Measurements from ENCODE around the gene PEX14. TPM values are rescaled to one million over a fixed set of nuclear protein-coding genes. Genes with fewer than 3 reads are reported as not detected.
"Not testable (repeated sequence)": the region's sequence is repeated elsewhere in the genome, so short reads cannot be mapped to it uniquely, and the experiment has no call there.

The PEX14 gene
- polyA plus RNA-seq, 2 donors: 15.4 to 15.7 TPM

DNA sequence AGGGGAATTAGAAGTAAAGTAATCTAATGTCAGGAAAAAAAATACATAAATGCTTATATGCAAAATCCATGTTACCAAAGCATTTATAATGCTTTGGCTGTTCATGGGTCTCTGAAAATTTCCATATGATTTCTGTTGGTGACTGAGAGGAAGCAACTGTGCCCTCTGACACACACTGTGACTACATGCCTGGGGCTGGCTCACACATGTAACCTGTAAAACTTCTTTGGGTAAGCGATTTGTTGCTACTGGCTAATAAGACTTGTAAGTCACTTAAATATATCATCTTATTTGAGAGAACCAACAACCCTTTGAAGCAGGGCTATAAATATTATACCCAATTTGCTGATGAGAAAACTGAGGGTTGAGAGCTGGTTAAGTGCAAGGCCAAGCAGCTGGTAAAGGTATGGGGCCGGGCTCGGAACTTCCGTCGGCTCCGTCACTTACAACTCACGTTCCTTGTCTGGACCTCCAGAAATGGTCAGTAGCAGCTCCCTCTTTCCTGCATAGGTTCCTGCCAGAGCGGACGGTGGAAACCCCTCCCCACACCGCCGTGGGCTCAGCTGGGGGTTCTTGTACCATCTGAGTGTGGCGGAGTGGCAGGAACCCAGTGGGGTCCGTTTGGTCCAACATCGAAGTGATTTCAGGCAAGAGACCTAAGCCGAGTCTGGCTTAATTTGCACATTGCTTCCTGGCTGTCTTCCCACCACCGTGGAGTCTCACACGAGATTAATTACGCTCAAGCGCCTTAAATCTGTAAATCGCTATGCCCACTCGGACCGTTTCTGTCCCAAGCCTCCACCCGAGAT is 3.1 kb upstream of the PEX14 start:
- Histone ChIP-seq H3K36me3 (ENCODE audit: control insufficient read depth in 2 of 2, insufficient read depth in 2 of 2, low read length in 1 of 2) (peaks cover 0 to 11% of the 10 kb centered on the region in 2 donors), H3K9me3 (ENCODE audit: control insufficient read depth in 2 of 2, insufficient read depth in 1 of 2, low read depth in 1 of 2, low read length in 1 of 2) (no peaks in the 10 kb centered on the region), H3K27ac (ENCODE audit: low read depth in 2 of 2, low read length in 1 of 2) (peak overlapping the region; percentile 69 to 82), H3K27me3 (ENCODE audit: control insufficient read depth in 1 of 2, insufficient read depth in 2 of 2, low read length in 2 of 2) (no peaks in the 10 kb centered on the region), H3K4me1 (ENCODE audit: control insufficient read depth in 2 of 2, insufficient read depth in 2 of 2, low read length in 1 of 2) (peaks cover 0 to 3% of the 10 kb centered on the region in 2 donors), H3K4me3 (ENCODE audit: low read depth in 1 of 2, low read length in 2 of 2) (peak overlapping the region; percentile 64 to 86)
- WGBS, 2 donors: 6 to 8% methylated on average over 23 of the region's 23 CpGs

- peaks cover 0 to 11% of the 10 kb centered on the region in 2 donors for H3K36me3 ChIP-seq (ENCODE audit: control insufficient read depth in 2 of 2, insufficient read depth in 2 of 2, low read length in 1 of 2)
- peak within 1 kb of the TSS; percentile 64 to 86 for H3K4me3 ChIP-seq (ENCODE audit: low read depth in 1 of 2, low read length in 2 of 2)
- WGBS, 2 donors: 1% methylated on average over 59 of the region's 59 CpGs
- H3K9me3 ChIP-seq (ENCODE audit: control insufficient read depth in 2 of 2, insufficient read depth in 1 of 2, low read depth in 1 of 2, low read length in 1 of 2): no peaks in the 10 kb centered on the region
- peaks cover 0 to 3% of the 10 kb centered on the region in 2 donors for H3K4me1 ChIP-seq (ENCODE audit: control insufficient read depth in 2 of 2, insufficient read depth in 2 of 2, low read length in 1 of 2)
- H3K27me3 ChIP-seq (ENCODE audit: control insufficient read depth in 1 of 2, insufficient read depth in 2 of 2, low read length in 2 of 2): no peaks in the 10 kb centered on the region
- H3K27ac ChIP-seq (ENCODE audit: low read depth in 2 of 2, low read length in 1 of 2): peak within 1 kb of the TSS; percentile 69 to 82
Observed at GRCh38 chr1:10472220-10473144, 2.3 kb upstream of the PEX14 start, which contains the start of gene DFFA. TSS of gene DFFA (minus strand) at chr1:10472529. CDS start at chr1:10472458, 71 bp downstream.

DNA sequence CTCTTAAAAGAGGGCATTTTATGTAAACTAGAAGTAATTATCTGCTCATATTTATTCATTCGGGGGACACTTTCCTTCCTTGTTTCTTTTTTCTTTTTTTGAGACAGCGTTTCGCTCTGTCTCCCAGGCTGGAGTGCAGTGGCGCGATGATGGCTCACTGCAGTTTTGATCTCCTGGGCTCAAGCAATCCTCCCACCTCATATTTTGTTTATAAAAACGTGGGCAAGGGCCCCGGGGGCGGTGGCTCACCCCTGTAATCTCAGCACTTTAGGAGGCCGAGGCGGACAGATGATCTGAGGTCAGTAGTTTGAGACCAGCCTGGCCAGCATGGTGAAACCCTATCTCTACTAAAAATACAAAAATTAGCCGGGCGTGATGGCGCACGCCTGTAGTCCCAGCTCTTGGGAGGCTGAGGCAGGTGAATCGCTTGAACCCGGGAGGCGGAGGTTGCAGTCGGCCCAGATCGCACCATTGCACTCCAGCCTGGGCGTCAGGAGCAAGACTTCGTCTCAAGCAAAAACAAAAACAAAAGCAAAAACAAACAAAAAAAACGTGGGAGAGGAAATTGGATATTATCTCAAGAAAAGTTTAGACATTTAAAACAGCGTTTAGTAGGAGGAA is 1.5 kb upstream of the PEX14 start:
- no peaks in the 10 kb centered on the region for H3K27me3 ChIP-seq (ENCODE audit: control insufficient read depth in 1 of 2, insufficient read depth in 2 of 2, low read length in 2 of 2)
- peaks cover 0 to 3% of the 10 kb centered on the region in 2 donors for H3K4me1 ChIP-seq (ENCODE audit: control insufficient read depth in 2 of 2, insufficient read depth in 2 of 2, low read length in 1 of 2)
- 87 to 88% methylated on average over 23 of the region's 23 CpGs for WGBS, 2 donors
- peaks cover 0 to 8% of the 10 kb centered on the region in 2 donors for H3K36me3 ChIP-seq (ENCODE audit: control insufficient read depth in 2 of 2, insufficient read depth in 2 of 2, low read length in 1 of 2)
- no peak overlapping the region for H3K27ac ChIP-seq (ENCODE audit: low read depth in 2 of 2, low read length in 1 of 2)
- no peaks in the 10 kb centered on the region for H3K9me3 ChIP-seq (ENCODE audit: control insufficient read depth in 2 of 2, insufficient read depth in 1 of 2, low read depth in 1 of 2, low read length in 1 of 2)
- H3K4me3 ChIP-seq (ENCODE audit: low read depth in 1 of 2, low read length in 2 of 2): no peak overlapping the region

- H3K27ac ChIP-seq (ENCODE audit: low read depth in 2 of 2, low read length in 1 of 2); H3K27me3 ChIP-seq (ENCODE audit: control insufficient read depth in 1 of 2, insufficient read depth in 2 of 2, low read length in 2 of 2); H3K4me1 ChIP-seq (ENCODE audit: control insufficient read depth in 2 of 2, insufficient read depth in 2 of 2, low read length in 1 of 2); H3K9me3 ChIP-seq (ENCODE audit: control insufficient read depth in 2 of 2, insufficient read depth in 1 of 2, low read depth in 1 of 2, low read length in 1 of 2); H3K36me3 ChIP-seq (ENCODE audit: control insufficient read depth in 2 of 2, insufficient read depth in 2 of 2, low read length in 1 of 2): not testable (repeated sequence)
- H3K4me3 ChIP-seq (ENCODE audit: low read depth in 1 of 2, low read length in 2 of 2): peak overlapping the region in 1 of 2 donors; percentile 92
- 87 to 89% methylated on average over 10 of the region's 10 CpGs for WGBS, 2 donors
Observed at GRCh38 chr1:10474309-10474612, 489 bp upstream of the PEX14 start.

DNA sequence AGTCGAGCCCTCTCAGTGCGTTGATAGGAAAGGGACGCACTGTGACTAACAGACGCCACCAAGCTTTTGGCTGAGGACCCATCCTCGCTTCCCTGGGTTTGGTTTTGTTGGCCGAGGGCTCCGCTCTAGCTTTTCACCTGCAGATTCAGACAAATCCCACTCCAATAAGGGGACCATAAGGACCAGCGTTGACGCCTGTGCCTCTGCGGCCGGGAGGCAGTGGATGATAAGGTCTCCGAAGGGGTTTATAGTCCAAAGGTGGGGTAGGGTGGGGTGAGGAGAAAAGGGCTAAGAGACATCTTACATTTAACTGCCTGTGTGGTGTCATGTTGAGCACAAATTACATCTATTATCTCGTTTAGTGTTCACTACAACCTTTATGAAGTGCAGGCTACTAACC is 760 bp downstream of the PEX14 start:
- Histone ChIP-seq H3K4me3 (ENCODE audit: low read depth in 1 of 2, low read length in 2 of 2) (peak overlapping the region; percentile 74 to 92), H3K4me1 (ENCODE audit: control insufficient read depth in 2 of 2, insufficient read depth in 2 of 2, low read length in 1 of 2) (peaks cover 0 to 3% of the 10 kb centered on the region in 2 donors), H3K27me3 (ENCODE audit: control insufficient read depth in 1 of 2, insufficient read depth in 2 of 2, low read length in 2 of 2) (no peaks in the 10 kb centered on the region), H3K9me3 (ENCODE audit: control insufficient read depth in 2 of 2, insufficient read depth in 1 of 2, low read depth in 1 of 2, low read length in 1 of 2) (no peaks in the 10 kb centered on the region), H3K36me3 (ENCODE audit: control insufficient read depth in 2 of 2, insufficient read depth in 2 of 2, low read length in 1 of 2) (no peaks in the 10 kb centered on the region), H3K27ac (ENCODE audit: low read depth in 2 of 2, low read length in 1 of 2) (peak overlapping the region; percentile 83 to 85)
- WGBS, 2 donors: 3 to 4% methylated on average over 13 of the region's 13 CpGs

DNA sequence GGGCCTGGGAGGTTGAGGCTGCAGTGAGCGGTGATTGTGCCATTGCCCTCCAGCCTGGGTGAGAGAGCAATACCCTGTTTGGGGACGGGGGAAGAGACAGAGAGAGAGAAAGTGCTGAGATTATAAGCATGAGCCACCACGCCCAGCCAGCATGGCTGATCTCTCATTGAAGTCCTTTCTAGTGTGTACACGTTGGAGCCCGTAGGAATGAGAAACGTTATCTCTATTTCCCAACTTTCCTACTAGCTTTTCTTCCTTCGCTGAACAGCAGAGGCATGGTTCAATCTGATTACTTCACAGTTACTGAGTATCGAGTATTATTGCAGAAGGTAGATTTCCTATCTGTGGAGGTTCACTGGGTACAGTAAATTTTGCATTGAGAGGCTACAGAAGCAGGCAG is 4.5 kb downstream of the PEX14 start:
- WGBS, 2 donors: 61 to 65% methylated on average over 8 of the region's 8 CpGs
- peak overlapping the region in 1 of 2 donors; percentile 2 for H3K27ac ChIP-seq (ENCODE audit: low read depth in 2 of 2, low read length in 1 of 2)
- no peak overlapping the region for H3K4me3 ChIP-seq (ENCODE audit: low read depth in 1 of 2, low read length in 2 of 2)
- no peaks in the 10 kb centered on the region for H3K36me3 ChIP-seq (ENCODE audit: control insufficient read depth in 2 of 2, insufficient read depth in 2 of 2, low read length in 1 of 2)
- H3K4me1 ChIP-seq (ENCODE audit: control insufficient read depth in 2 of 2, insufficient read depth in 2 of 2, low read length in 1 of 2): no peaks in the 10 kb centered on the region
- H3K27me3 ChIP-seq (ENCODE audit: control insufficient read depth in 1 of 2, insufficient read depth in 2 of 2, low read length in 2 of 2): no peaks in the 10 kb centered on the region
- no peaks in the 10 kb centered on the region for H3K9me3 ChIP-seq (ENCODE audit: control insufficient read depth in 2 of 2, insufficient read depth in 1 of 2, low read depth in 1 of 2, low read length in 1 of 2)

DNA sequence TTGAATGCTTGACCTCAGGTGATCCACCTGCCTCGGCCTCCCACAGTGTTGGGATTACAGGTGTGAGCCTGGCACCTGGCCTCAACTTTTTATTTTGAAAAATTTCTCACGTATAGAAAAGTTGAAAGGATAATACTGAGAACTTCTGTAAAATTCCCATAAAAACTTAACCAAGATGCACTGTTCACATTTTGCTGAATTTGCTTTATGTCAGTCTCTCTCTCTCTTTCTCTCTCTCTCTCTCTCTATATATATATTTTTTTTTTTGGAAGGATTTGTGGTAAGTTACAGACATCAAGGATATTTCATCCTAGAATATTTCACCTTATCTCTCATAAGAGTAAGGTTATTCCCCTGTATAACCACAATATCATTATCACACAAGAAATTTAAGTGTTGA is 5.9 kb downstream of the PEX14 start:
- Histone ChIP-seq H3K4me1 (ENCODE audit: control insufficient read depth in 2 of 2, insufficient read depth in 2 of 2, low read length in 1 of 2) (no peaks in the 10 kb centered on the region), H3K27me3 (ENCODE audit: control insufficient read depth in 1 of 2, insufficient read depth in 2 of 2, low read length in 2 of 2) (no peaks in the 10 kb centered on the region), H3K9me3 (ENCODE audit: control insufficient read depth in 2 of 2, insufficient read depth in 1 of 2, low read depth in 1 of 2, low read length in 1 of 2) (no peaks in the 10 kb centered on the region), H3K27ac (ENCODE audit: low read depth in 2 of 2, low read length in 1 of 2) (no peak overlapping the region), H3K36me3 (ENCODE audit: control insufficient read depth in 2 of 2, insufficient read depth in 2 of 2, low read length in 1 of 2) (peaks cover 0 to 2% of the 10 kb centered on the region in 2 donors), H3K4me3 (ENCODE audit: low read depth in 1 of 2, low read length in 2 of 2) (no peak overlapping the region)
- 80 to 87% methylated on average over 2 of the region's 2 CpGs for WGBS, 2 donors

DNA sequence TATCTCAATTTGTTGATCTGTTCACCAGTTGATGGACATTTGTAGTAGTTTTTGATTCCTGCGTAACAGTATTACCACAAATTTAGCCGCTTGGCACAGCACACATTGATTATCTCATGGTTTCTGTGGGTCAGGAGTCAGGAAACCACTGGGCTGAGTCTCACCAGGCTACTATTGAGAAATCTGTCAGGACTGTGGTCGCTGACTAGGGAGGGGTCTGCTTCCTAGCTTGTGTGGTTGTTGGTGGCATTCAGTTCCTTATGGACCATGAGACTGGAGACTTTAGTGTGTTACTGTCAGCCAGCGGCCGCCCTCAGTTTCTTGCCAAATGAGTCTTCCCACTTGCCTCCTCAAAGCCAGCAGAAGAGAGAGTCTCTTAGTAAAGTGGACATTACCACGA is 9.8 kb downstream of the PEX14 start:
- H3K36me3 ChIP-seq (ENCODE audit: control insufficient read depth in 2 of 2, insufficient read depth in 2 of 2, low read length in 1 of 2): peaks cover 0 to 2% of the 10 kb centered on the region in 2 donors
- 89 to 94% methylated on average over 6 of the region's 6 CpGs for WGBS, 2 donors
- no peak overlapping the region for H3K27ac ChIP-seq (ENCODE audit: low read depth in 2 of 2, low read length in 1 of 2)
- no peaks in the 10 kb centered on the region for H3K4me1 ChIP-seq (ENCODE audit: control insufficient read depth in 2 of 2, insufficient read depth in 2 of 2, low read length in 1 of 2)
- H3K4me3 ChIP-seq (ENCODE audit: low read depth in 1 of 2, low read length in 2 of 2): no peak overlapping the region
- H3K27me3 ChIP-seq (ENCODE audit: control insufficient read depth in 1 of 2, insufficient read depth in 2 of 2, low read length in 2 of 2): no peaks in the 10 kb centered on the region
- no peaks in the 10 kb centered on the region for H3K9me3 ChIP-seq (ENCODE audit: control insufficient read depth in 2 of 2, insufficient read depth in 1 of 2, low read depth in 1 of 2, low read length in 1 of 2)

GRCh38 chr1:10489291-10490055 is 14.7 kb downstream of the PEX14 start:
- Histone ChIP-seq H3K4me3 (ENCODE audit: low read depth in 1 of 2, low read length in 2 of 2) (no peak overlapping the region), H3K9me3 (ENCODE audit: control insufficient read depth in 2 of 2, insufficient read depth in 1 of 2, low read depth in 1 of 2, low read length in 1 of 2) (no peaks in the 10 kb centered on the region), H3K27me3 (ENCODE audit: control insufficient read depth in 1 of 2, insufficient read depth in 2 of 2, low read length in 2 of 2) (no peaks in the 10 kb centered on the region), H3K27ac (ENCODE audit: low read depth in 2 of 2, low read length in 1 of 2) (no peak overlapping the region), H3K36me3 (ENCODE audit: control insufficient read depth in 2 of 2, insufficient read depth in 2 of 2, low read length in 1 of 2) (peaks cover 0 to 2% of the 10 kb centered on the region in 2 donors), H3K4me1 (ENCODE audit: control insufficient read depth in 2 of 2, insufficient read depth in 2 of 2, low read length in 1 of 2) (no peaks in the 10 kb centered on the region)
- WGBS, 2 donors: 38 to 57% methylated on average over 4 of the region's 4 CpGs
